ENCODE data around the gene PCMT1.
A peak's percentile ranks its signal among the peaks of the same experiment; 100 is the strongest.

PCMT1 gene

GRCh38 chr6:149719531-149719930, 30.0 kb upstream of the PCMT1 start:
- TF ChIP-seq CTCF (IDR thresholded peaks at IDR 0.05): no peak

- no peak for TF ChIP-seq CTCF (IDR thresholded peaks at IDR 0.05)
Measured at GRCh38 chr6:149723262-149723661, 26.3 kb upstream of the PCMT1 start.

DNA sequence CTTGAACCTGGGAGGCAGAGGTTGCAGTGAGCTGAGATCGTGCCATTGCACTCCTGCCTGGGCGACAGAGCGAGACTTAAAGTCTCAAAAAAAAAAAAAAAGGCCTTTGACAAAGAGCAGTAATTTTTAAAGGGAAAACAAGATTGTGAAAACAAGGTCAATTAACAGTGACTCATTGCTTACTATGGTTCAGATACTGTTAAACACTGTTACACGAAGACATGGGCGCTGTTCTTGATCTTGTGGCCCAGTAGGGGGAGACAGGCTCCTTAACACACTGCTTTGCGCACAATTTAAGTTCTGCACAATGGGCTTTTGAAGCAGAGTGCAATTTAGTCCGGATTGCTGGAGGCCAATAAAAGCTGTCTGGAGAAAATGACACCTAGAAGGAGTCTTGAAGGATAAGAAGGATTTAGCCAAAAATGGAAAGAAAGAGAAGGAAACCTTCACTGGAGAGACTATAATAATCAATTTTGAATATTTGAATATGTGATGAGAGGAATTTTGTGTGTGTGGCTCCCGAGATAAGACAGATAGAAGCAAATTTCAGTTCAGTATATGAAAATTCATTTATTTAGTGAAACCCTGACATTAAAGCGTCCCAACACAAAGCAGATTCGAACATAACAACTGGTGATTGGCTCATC, 25.6 kb upstream of the PCMT1 start:
- peak; percentile 83 for TF ChIP-seq CTCF (IDR thresholded peaks at IDR 0.05)

- no peak for TF ChIP-seq CTCF (IDR thresholded peaks at IDR 0.05)
Measured at GRCh38 chr6:149725785-149726184, 23.8 kb upstream of the PCMT1 start.

GRCh38 chr6:149727793-149728498, 21.6 kb upstream of the PCMT1 start:
- no peak for TF ChIP-seq CTCF (IDR thresholded peaks at IDR 0.05)

GRCh38 chr6:149728499-149729234, 20.9 kb upstream of the PCMT1 start:
- no peak for TF ChIP-seq CTCF (IDR thresholded peaks at IDR 0.05)

DNA sequence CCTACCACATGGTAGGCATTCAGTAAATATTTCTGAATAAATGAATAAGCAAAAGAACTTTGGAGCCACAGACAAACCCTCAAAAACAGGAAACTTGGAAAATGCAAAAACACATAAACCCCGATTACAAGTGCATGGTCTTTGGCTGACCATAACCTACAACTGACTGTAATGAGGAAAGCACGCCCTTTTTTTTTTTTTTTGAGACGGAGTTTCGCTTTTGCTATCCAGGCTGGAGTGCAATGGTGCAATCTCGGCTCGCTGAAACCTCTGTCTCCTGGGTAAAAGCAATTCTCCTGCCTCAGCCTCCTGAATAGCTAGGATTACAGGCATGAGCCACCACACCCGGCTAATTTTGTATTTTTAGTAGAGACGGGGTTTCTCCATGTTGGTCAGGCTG, 19.7 kb upstream of the PCMT1 start:
- no peak for TF ChIP-seq CTCF (IDR thresholded peaks at IDR 0.05)

All from LNCAP (cell line).